CD14-positive monocyte (primary cell): Measurements from ENCODE around the gene S100B. TPM values are rescaled to one million over a fixed set of nuclear protein-coding genes. Genes with fewer than 3 reads are reported as not detected.

ENCODE experiments used
- DNase-seq, 3 donors: peaks; one replicate each; pipeline ENCODE4 v3.0.0-alpha.2; 2011 to 2022
- H2AFZ ChIP-seq: 2 replicates; pipeline ENCODE4 v1.6.0; 2012; ENCODE audit warnings: mild to moderate bottlenecking, low read depth, low read length, inconsistent platforms; ENCODE audit not compliant: insufficient read depth, poor library complexity, severe bottlenecking
- H3K27ac ChIP-seq, 2 donors: 1 replicate in 1 of 2; 2 replicates in 1 of 2; pipeline ENCODE4 v1.5.1; 2012 to 2013; ENCODE audit warnings: low read length in 2 of 2, control low read depth in 1 of 2, inconsistent platforms in 1 of 2, low read depth in 1 of 2, mild to moderate bottlenecking in 1 of 2
- H3K27me3 ChIP-seq, 2 donors: one replicate each; pipeline versions ENCODE4 v1.6.0 to v1.6.1; 2011 to 2013; ENCODE audit warnings: low read length in 2 of 2; ENCODE audit not compliant: control insufficient read depth in 2 of 2, insufficient read depth in 2 of 2
- H3K36me3 ChIP-seq, 2 donors: replicated peaks in 1 of 2; 1 replicate in 1 of 2; 2 replicates in 1 of 2; pipeline versions ENCODE4 v1.5.1 to v1.6.1; 2012 to 2013; ENCODE audit warnings: low read length in 2 of 2, control low read depth in 1 of 2, inconsistent platforms in 1 of 2, mild to moderate bottlenecking in 1 of 2; ENCODE audit not compliant: insufficient read depth in 2 of 2, control insufficient read depth in 1 of 2
- H3K4me1 ChIP-seq, 2 donors: 1 replicate in 1 of 2; 2 replicates in 1 of 2; pipeline versions ENCODE4 v1.5.1 to v1.6.1; 2012 to 2013; ENCODE audit warnings: low read length in 2 of 2, control low read depth in 1 of 2, inconsistent platforms in 1 of 2, mild to moderate bottlenecking in 1 of 2, moderate library complexity in 1 of 2; ENCODE audit not compliant: insufficient read depth in 2 of 2, control insufficient read depth in 1 of 2
- H3K4me2 ChIP-seq: replicated peaks from 2 replicates; pipeline ENCODE3; 2012; ENCODE audit warnings: low read length, moderate library complexity, mild to moderate bottlenecking; ENCODE audit not compliant: poor library complexity, severe bottlenecking; ENCODE audit errors: extremely low read depth
- H3K4me3 ChIP-seq, 3 experiments: fragments of 200-600 bp in 1 of 3; sonication (generic) in 1 of 3; replicated peaks in 1 of 3; 1 replicate in 2 of 3; 2 replicates in 1 of 3; pipeline ENCODE4 v1.5.1; 2011 to 2013; ENCODE audit warnings: low read length in 3 of 3, mild to moderate bottlenecking in 3 of 3, control low read depth in 2 of 3, low read depth in 2 of 3, inconsistent platforms in 1 of 3, moderate library complexity in 1 of 3
- H3K79me2 ChIP-seq: 2 replicates; pipeline ENCODE4 v1.6.0; 2012; ENCODE audit warnings: mild to moderate bottlenecking, control low read depth, inconsistent platforms, low read length, moderate library complexity; ENCODE audit not compliant: insufficient read depth
- H3K9ac ChIP-seq: 2 replicates; pipeline ENCODE4 v1.6.0; 2017; ENCODE audit warnings: low read length, mild to moderate bottlenecking; ENCODE audit not compliant: insufficient read depth, poor library complexity, severe bottlenecking
- H3K9me3 ChIP-seq, 2 donors: replicated peaks in 1 of 2; 1 replicate in 1 of 2; 2 replicates in 1 of 2; pipeline versions ENCODE4 v1.5.1 to v1.6.1; 2012 to 2013; ENCODE audit warnings: low read length in 2 of 2, control low read depth in 1 of 2; ENCODE audit not compliant: control insufficient read depth in 1 of 2, insufficient read depth in 1 of 2
- H4K20me1 ChIP-seq: 2 replicates; pipeline ENCODE4 v1.6.0; 2012; ENCODE audit warnings: mild to moderate bottlenecking, low read length, control low read depth, moderate library complexity; ENCODE audit not compliant: insufficient read depth
- H3K27ac Mint-ChIP-seq, 7 donors: one replicate each; pipeline ENCODE4 v1.8.0; 2020; ENCODE audit warnings: mild to moderate bottlenecking in 7 of 7, mixed read lengths in 7 of 7, moderate library complexity in 6 of 7, inconsistent platforms in 2 of 7
- H3K27me3 Mint-ChIP-seq, 3 donors: one replicate each; pipeline ENCODE4 v1.8.0; 2021 to 2022; ENCODE audit warnings: low read depth in 3 of 3, mild to moderate bottlenecking in 3 of 3, mixed read lengths in 3 of 3, moderate library complexity in 3 of 3, inconsistent platforms in 1 of 3
- H3K36me3 Mint-ChIP-seq, 2 donors: one replicate each; pipeline ENCODE4 v1.8.0; 2020; ENCODE audit warnings: mixed read lengths in 2 of 2, inconsistent platforms in 1 of 2, mild to moderate bottlenecking in 1 of 2
- H3K4me1 Mint-ChIP-seq: one replicate; pipeline ENCODE4 v1.8.0; 2020; ENCODE audit warnings: mild to moderate bottlenecking, mixed read lengths
- H3K4me3 Mint-ChIP-seq, 2 donors: one replicate each; pipeline ENCODE4 v1.8.0; 2020; ENCODE audit warnings: mild to moderate bottlenecking in 2 of 2, mixed read lengths in 2 of 2, moderate library complexity in 1 of 2
- H3K9me3 Mint-ChIP-seq, 7 donors: one replicate each; pipeline ENCODE4 v1.8.0; 2020 to 2022; ENCODE audit warnings: mixed read lengths in 7 of 7, mild to moderate bottlenecking in 6 of 7, moderate library complexity in 6 of 7, inconsistent platforms in 2 of 7
- WGBS: methylation state at CpG from one replicate; pipeline ENCODE4 v1.1.5; 2013; ENCODE audit warnings: missing lambda C conversion rate; ENCODE audit not compliant: insufficient coverage; 5-methylcytosine and 5-hydroxymethylcytosine counted together
- intact Hi-C, 2 donors: fragments of 100-400 bp; cut with micrococcal nuclease; formaldehyde crosslinking; loops; one replicate each; pipeline versions ENCODE4 v1.15.0 to v1.15.1; 2023
- polyA plus RNA-seq, 3 donors: library from polyadenylated mRNA; depleted of rRNA in 1 of 3; unstranded in 2 of 3; stranded (reverse) in 1 of 3; fragments of 300-500 nt in 2 of 3; fragments of >200 nt in 1 of 3; fragmentation: Illumina TruSeq in 2 of 3; gene quantifications; 1 replicate in 2 of 3; 2 replicates in 1 of 3; pipeline ENCODE4 v1.2.3, GENCODE V29; 2012 to 2021
- TF ChIP-seq, protein P1 (sequence below): fragments of 200-600 bp; IDR thresholded peaks from one replicate; pipeline ENCODE4 v1.8.0; 2022; ENCODE audit warnings: antibody characterized with exemption, mild to moderate bottlenecking

The S100B gene
- polyA plus RNA-seq, 3 donors = 0.59 to 1.4 (median 0.67) TPM

DNA sequence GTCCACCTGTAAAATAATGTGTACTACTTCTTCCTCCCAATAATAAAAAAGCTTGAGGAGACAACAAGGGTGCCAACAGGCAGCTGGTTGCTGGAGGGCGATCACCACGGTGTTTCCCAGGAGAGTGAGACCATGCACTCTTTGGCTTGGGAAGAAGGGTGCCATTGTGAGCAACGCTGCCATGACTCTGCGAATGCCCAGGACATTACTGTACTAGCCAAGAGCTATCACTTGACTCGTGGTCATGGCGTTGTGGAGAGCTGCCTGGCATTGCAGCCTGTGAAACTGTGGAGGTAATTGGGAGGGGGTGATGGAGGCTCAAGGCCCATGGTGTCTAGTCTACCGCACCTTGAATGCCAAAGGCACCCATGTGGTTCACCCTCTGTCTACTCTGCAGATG is 16.0 kb upstream of the S100B start:
- Mint-ChIP-seq H3K27ac (peak overlapping the region in 4 of 7 donors; percentile 81 to 97 (median 92)), H3K27me3 (no peaks in the 10 kb centered on the region), H3K4me1 (peaks cover 46% of the 10 kb centered on the region), H3K4me3 (no peak overlapping the region), H3K9me3 (peaks cover 11 to 19% (median 14%) of the 10 kb centered on the region in 7 donors), H3K36me3 (peaks cover 4 to 8% of the 10 kb centered on the region in 2 donors)
- peaks cover 6 to 7% of the 10 kb centered on the region in 2 donors for H3K9me3 ChIP-seq
- 93% methylated on average over 5 of the region's 7 CpGs for WGBS
- no peak overlapping the region for H3K9ac ChIP-seq
- TF ChIP-seq, protein P1, sequence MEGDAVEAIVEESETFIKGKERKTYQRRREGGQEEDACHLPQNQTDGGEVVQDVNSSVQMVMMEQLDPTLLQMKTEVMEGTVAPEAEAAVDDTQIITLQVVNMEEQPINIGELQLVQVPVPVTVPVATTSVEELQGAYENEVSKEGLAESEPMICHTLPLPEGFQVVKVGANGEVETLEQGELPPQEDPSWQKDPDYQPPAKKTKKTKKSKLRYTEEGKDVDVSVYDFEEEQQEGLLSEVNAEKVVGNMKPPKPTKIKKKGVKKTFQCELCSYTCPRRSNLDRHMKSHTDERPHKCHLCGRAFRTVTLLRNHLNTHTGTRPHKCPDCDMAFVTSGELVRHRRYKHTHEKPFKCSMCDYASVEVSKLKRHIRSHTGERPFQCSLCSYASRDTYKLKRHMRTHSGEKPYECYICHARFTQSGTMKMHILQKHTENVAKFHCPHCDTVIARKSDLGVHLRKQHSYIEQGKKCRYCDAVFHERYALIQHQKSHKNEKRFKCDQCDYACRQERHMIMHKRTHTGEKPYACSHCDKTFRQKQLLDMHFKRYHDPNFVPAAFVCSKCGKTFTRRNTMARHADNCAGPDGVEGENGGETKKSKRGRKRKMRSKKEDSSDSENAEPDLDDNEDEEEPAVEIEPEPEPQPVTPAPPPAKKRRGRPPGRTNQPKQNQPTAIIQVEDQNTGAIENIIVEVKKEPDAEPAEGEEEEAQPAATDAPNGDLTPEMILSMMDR = no peak
- H3K4me3 ChIP-seq = no peak overlapping the region
- peak overlapping the region; percentile 55 for H2AFZ ChIP-seq
- no peak overlapping the region for H3K4me2 ChIP-seq
- H3K27ac ChIP-seq = peak overlapping the region; percentile 77 to 84
- intact Hi-C loops = no loop called here
- peaks cover 32 to 50% of the 10 kb centered on the region in 2 donors for H3K4me1 ChIP-seq
- no peaks in the 10 kb centered on the region for H3K27me3 ChIP-seq
- no peaks in the 10 kb centered on the region for H4K20me1 ChIP-seq
- DNase-seq = no peak
- no peaks in the 10 kb centered on the region for H3K36me3 ChIP-seq
- H3K79me2 ChIP-seq = no peaks in the 10 kb centered on the region

DNA sequence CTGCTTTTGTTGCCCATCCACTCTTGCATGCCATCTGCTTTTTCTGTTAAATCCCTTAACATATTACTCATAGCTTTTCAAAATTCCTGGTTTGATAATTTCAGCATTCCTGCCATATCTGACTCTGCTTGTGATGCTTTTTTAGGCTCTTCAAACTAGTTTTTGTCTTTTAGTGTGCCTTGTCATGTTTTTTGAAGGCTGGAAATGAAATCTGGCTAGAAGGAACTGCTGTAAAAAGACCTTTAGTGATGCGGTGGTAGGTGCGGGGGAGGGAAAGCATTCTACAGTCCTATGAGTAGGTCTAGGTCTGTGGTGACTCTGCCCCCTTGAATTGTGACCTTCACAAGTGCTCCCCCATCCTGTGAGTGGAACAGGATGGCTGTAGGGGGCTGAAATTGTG is 15.0 kb upstream of the S100B start:
- H3K9me3 Mint-ChIP-seq = peaks cover 4 to 13% (median 9%) of the 10 kb centered on the region in 7 donors
- H3K9ac ChIP-seq = no peak overlapping the region
- H3K27me3 ChIP-seq = no peaks in the 10 kb centered on the region
- WGBS = 100% methylated on average over 1 of the region's 2 CpGs
- H3K4me2 ChIP-seq = no peak overlapping the region
- H3K27me3 Mint-ChIP-seq = no peaks in the 10 kb centered on the region
- H2AFZ ChIP-seq = no peak overlapping the region
- H3K79me2 ChIP-seq = no peaks in the 10 kb centered on the region
- no peaks in the 10 kb centered on the region for H3K9me3 ChIP-seq
- intact Hi-C loops = no loop called here
- H3K36me3 Mint-ChIP-seq = peaks cover 0 to 2% of the 10 kb centered on the region in 2 donors
- no peak overlapping the region for H3K4me3 Mint-ChIP-seq
- H3K36me3 ChIP-seq = no peaks in the 10 kb centered on the region
- H3K27ac Mint-ChIP-seq = no peak overlapping the region
- no peak overlapping the region for H3K4me3 ChIP-seq
- peaks cover 32 to 50% of the 10 kb centered on the region in 2 donors for H3K4me1 ChIP-seq
- TF ChIP-seq, protein P1 = no peak
- peaks cover 46% of the 10 kb centered on the region for H3K4me1 Mint-ChIP-seq
- no peak for DNase-seq
- H4K20me1 ChIP-seq = no peaks in the 10 kb centered on the region
- H3K27ac ChIP-seq = no peak overlapping the region
